H54 (cell line): ENCODE data around the gene SLC5A10.
"Not testable (repeated sequence)": the region's sequence is repeated elsewhere in the genome, so short reads cannot be mapped to it uniquely, and the experiment has no call there.

Experiments used
- DNase-seq: peaks from one replicate; pipeline ENCODE4 v3.0.0; 2011; ENCODE audit warnings: low spot score, mixed read lengths; ENCODE audit not compliant: insufficient read length
- FAIRE-seq: peaks from 3 replicates; lab custom pipeline; 2011; peaks lifted over from hg19 to GRCh38; lab: Jason Lieb, UNC
- POLR2A ChIP-seq: IDR thresholded peaks from 2 replicates; pipeline ENCODE4 v1.6.1; 2011; ENCODE audit warnings: low read depth, mild to moderate bottlenecking, low read length

Gene SLC5A10

DNA sequence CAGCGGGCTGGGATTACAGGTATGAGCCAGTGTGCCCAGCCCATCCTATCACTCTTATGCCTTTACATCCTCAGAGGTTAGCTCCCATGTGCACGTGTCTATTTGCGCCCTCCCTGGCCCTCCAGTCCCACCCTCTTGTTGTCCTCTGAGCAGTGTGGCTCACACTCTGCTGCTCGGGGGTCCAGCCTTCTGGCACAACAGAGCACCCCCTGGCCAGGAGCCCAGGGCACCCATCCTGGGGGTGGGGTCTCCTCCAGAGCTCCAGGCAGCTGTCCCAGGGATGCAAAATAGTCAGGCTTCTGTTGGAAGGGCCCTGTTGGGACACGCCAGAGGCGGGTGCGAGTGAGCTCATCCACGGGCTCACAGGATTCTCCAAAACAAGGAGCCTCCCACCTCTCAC is 64.3 kb downstream of the SLC5A10 start:
- FAIRE-seq (no peak), DNase-seq (no peak)
- no peak for TF ChIP-seq POLR2A

DNA sequence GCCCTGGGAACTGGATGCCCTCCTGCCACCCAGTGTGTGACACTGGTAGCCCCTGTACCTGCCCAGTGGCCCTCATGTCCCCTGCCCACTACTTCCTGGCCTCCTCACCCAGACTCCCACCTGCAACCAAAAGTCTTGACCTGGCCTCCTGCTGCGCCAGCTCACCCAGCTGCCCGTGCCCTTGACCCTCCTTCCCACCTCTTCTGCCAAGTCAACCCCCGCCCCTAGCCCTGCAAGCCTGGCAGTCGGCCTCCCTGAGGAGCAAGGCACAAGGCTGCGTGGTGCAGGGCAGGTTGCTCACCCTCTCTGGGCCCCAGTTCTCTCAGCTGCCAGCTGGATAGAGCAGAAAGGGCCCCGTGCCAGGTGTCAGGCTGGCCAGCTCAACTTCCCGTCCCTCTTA is 64.9 kb downstream of the SLC5A10 start:
- TF ChIP-seq POLR2A = no peak
- no peak for DNase-seq
- no peak for FAIRE-seq

DNA sequence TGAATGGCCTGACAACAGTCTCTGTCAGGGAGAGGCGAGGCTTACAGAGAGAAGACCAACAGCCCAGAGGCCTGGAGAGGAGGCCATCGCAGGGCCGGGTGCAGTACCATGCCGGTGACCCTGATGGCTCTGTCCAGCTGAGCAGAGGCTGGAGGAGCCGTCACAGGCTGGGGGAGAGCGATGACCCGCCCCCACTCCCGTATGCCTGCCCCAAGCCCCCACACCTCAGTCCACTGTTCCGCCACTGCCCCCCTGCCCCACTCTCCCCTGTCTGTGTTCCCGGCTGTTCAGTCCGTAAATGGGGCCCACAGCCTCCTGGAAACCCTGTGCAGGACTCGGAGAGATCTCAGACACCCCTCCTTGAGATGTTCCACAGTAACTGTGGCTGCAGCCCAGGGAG is 65.4 kb downstream of the SLC5A10 start:
- DNase-seq = no peak
- TF ChIP-seq POLR2A = no peak
- no peak for FAIRE-seq

DNA sequence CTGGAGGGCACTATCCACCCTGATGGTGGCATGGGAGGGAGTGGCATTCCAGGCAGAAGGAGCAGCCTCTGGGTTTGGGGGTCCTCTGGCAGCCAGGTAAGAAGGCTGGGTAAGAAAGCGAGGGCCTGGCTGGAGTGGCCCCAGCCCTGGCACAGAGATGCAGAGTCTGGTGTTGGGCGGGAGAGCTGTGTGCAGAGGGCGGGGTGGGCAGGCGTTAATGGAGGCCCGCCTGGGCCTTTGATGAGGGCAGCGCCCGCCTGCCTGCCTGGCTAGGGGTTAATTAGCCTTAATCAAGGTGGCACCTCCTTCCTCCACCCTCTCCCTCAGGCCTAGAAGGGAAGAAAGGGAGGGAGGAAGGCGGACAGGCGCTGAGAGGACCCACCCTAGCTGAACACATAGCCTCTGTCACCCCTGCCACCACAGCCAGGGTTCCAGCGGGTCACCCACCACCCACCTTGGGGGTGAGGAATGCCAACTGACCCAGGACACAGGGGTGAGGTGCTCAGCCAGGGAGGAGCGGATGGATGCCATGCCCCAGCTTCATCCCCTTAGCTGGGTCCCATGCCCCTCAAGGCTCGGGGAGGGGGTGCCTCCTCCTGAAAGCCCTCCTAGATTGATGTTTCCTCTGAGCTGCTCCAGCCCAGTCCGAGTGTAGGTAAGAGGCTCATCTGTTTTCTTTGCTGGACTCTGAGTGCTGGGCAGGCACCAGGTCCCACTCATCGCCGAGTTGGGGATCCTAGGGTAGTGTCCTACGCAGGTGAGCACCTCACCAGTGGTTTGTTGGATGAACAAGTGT is 66.0 kb downstream of the SLC5A10 start:
- FAIRE-seq (no peak), DNase-seq (no peak)
- TF ChIP-seq POLR2A = no peak

DNA sequence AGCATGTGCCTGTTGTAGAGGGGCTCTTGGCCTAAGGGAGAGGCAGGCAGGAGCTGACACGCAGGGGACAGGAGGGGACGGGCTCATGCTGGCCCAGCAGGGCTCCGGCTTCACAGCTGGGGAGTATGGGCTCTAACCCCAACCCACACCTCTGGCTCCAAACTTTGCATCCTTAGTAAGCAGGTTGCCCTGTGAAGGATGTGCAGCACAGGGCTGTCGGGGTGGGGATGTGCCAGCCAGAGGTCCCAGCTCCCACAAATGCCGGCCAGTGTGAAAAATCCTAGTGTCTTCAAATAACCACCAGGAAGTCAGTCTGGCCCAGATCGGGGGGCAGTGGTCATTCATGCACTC is 66.6 kb downstream of the SLC5A10 start:
- DNase-seq (no peak), FAIRE-seq (no peak)
- TF ChIP-seq POLR2A = no peak

DNA sequence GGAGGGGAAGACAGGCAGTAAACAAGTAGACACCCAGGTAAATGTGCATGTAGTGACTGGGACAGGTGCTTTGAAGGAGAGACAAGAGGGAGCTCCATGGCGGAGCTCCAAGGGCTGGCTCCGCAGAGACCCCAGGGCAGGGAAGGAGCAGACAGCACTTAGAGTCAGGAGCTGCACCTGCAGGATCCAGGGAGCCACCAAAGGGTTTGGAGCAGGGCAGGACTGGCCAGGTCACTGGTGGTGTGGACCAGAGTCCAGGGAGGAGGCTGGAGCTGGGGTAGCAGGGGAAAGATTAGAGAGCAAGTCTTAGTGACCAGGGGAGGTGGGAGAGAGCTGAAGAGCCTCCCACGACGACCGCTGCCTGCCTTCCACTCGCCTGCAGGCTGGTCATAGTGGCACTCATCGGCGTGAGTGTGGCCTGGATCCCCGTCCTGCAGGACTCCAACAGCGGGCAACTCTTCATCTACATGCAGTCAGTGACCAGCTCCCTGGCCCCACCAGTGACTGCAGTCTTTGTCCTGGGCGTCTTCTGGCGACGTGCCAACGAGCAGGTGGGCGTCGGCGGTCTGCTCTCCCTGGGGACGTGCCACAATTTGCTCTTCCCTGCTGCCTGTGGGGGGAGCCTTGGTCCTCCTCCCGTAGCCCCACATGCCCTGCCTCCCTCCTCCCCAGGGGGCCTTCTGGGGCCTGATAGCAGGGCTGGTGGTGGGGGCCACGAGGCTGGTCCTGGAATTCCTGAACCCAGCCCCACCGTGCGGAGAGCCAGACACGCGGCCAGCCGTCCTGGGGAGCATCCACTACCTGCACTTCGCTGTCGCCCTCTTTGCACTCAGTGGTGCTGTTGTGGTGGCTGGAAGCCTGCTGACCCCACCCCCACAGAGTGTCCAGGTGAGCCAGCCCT is 67.3 kb downstream of the SLC5A10 start:
- no peak for DNase-seq
- no peak for FAIRE-seq
- TF ChIP-seq POLR2A = no peak

DNA sequence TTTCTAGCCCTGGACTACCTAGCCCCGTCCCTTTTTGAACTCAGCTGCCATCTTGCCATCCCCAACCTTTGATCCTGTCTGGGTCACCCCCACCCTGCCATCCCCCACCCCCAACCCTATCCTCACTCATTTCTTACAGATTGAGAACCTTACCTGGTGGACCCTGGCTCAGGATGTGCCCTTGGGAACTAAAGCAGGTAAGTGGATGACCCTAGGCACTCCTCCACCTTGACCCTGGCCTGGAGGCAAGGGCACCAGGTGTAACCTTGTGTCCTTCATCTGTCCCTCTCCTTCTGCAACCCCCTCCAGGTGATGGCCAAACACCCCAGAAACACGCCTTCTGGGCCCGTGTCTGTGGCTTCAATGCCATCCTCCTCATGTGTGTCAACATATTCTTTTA is 68.1 kb downstream of the SLC5A10 start:
- no peak for TF ChIP-seq POLR2A
- FAIRE-seq (no peak), DNase-seq (no peak)

DNA sequence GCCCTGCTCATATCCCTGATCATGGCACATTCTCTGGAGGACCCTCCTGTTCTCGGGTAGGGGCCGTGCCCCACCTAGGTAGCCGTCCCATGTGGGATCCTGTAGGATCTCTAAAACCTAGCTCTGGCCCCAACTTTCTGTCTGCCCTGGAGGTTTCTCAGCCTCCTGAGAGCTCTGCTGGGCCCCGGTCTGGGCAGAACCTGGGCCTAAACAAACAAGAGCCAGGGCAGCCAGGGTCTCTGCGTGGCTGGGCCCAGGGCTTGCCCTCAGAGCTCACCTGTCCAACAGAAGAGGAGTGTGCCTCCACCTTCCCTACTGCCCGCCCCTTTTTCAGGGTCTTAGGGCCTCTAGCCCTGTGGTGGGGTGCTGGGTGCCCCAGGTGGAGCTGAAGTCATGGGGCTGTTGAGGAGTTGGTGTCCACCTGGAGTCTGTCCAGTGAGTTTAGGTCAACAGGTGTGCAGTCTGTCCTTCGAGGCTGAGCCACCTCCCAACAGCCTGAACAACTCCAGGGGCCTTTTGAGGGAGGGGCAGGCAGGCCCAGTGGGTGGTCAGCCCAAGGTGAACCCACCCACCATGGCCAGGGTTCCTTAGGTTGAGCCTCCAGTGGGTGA is 69.2 kb downstream of the SLC5A10 start:
- not testable (repeated sequence) for DNase-seq, FAIRE-seq

DNA sequence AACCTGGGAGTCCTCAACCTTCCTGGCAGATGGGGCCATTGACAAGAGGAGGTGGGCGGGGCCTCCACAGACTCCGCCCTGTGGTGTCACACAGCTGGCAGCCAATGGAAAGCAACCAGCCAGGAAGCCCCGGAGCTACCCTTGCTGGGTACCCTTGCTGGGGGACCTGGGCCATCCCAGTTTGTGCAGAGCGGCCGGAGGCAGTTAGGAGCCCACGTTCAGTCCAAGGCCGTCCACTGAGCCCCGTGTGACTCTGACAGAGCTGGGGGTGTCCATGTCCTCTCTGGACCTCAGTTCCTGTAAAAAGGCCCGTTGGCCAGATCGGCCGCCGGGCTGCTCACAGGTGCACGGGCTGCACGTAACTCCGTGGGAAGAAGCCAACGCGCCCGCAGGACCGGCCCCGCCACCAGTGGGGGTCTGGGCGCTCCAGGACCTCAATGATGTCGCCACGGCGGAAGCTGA is 69.7 kb downstream of the SLC5A10 start:
- DNase-seq (no peak), FAIRE-seq (no peak)
- TF ChIP-seq POLR2A = no peak

DNA sequence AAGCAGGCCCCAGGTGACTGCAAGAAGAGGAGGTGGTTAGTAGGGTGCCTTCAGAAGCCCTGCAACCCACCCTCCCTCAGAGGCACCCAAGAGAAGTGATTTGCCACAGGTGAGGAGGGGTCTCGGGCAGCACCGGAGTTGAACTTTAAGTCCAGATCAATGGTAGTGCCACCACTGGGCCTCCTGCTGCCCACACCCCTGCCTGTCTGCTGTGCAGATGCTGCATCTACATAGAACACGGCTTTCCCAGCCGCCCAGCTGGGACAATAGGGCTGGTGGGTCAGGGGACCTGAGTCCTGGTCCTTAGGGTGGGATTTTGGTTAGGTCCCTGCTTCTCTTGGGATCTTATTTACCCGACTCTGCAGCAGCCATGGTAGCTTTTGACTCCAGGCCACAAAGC is 70.2 kb downstream of the SLC5A10 start:
- DNase-seq (no peak), FAIRE-seq (no peak)
- TF ChIP-seq POLR2A = no peak

DNA sequence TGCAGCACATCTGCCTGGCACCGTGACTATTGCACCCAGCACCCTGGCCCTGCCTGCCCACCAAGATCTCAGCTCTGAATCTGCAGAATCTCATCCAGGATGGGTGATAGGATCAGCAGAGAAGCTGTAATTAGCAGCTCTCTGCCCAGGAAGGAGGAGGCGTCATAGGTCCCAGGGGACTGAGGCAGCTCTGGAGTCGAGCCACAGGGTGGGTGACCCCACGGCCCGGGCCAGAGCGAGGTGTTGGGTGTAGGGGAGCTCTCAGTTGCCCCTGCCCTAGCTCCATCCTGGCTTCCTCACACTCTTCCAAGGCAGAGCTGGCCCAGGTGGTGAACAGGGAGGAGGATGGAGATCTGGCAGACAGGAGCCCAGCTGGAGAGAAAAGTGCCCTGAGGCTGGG is 70.8 kb downstream of the SLC5A10 start:
- DNase-seq (no peak), FAIRE-seq (no peak)
- TF ChIP-seq POLR2A = no peak

DNA sequence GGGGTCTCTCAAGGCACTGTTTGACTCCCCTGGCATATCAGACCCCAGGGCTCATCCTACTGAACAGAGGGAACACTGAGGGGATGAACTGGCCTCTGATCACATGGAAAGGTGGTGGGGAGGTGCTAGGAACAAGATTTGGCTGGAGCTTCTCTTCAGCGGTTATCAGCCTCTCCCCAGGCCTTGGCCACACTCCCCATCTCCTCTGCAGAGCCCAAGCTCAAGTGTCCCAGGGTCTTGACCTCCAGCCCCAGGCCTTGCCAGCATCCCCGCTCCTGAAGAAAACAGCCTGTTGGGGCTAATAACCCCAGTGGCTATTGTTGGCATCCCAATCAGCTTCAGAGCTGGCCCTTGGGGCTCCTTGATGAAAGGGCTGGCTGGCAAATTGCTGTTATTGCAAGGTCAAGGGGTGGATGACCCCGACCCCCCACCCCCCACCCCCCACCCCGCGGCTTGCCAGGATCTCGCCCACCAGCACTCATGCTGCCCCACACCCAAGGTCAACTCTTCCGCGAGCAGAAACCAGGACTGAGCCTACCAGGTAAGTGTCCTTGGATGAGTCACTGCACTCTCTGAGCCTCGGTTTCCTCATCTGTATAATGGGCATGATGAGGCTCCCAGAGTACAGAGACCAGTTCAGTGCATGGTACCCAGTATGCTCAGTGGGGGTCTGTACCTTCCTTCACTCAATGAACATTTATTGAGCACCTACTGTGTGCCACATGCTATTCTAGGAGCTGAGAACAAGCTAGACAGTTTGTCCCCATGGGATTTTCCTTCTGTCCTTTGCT is 71.4 kb downstream of the SLC5A10 start:
- TF ChIP-seq POLR2A = no peak
- no peak for FAIRE-seq

DNA sequence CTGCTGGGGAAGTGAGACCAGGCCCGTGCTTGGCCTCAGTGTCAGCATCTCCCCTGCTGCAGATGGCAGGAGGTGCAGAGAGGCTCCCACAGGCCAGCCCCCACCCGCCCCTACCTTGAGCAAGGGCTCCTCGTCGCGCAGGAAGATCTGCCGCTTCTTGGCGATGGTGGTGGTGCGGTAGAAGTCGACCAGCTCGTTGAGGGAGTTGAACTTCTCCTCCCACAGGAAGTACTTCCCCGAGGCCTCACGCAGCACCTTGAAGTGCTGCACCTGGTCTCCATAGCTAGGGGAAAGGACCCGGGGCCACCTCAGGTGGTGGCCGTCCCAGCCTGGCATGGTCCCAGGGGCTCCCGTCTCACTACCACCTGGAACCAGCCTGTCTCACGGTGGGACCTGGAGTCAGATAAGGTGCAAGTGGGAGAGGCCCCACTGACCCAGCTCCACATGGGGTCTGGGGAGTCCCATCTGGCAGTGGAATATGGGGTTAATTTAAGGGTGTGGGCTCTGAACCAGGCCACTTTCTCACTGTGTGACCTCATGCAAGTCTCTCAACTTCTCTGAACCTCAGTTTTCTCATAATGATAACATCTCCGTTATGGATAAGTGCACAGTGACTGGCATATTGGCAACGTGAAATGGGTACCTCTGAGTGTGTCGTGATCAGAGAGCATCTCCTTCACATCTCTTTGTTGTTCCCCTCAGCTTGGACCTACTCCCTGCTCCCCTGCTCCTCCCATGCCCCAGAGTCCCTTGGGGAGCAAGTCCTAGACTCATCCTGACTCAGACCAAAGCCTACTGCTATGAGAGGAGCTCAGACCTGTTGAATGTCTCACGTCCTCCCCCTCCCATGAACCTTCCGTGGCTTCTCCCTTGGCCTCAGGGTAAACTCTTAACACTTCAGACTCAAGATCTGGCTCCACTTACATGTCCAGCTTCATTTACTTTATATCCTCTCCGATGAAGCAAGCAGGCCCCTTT is 72.4 kb downstream of the SLC5A10 start:
- no peak for TF ChIP-seq POLR2A
- FAIRE-seq = no peak

More for the DNA sequence above, 71.4 kb downstream of the SLC5A10 start:
- no peak for DNase-seq

DNA sequence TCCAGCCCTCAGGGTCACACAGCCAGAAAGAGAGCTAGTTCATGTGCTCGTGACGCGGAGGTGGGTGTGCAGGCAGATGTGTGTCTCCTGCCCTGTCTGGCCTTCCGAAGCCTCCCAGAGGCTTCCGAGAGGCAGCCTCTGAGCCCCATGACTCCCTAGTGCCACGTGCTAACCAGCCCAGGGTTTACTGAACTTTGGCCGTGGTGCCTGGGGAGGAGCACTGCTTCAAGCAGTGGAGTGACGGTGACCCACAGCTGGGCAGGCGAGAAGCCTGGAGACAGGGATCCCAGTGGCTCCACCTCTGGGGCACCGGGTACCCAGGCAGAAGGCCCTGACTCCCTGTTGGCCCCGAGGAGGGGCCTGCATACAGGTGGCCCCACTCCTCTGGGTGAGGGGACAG is 76.7 kb downstream of the SLC5A10 start:
- not testable (repeated sequence) for DNase-seq, FAIRE-seq

More for the DNA sequence above, 72.4 kb downstream of the SLC5A10 start:
- DNase-seq = peak; percentile 42

DNA sequence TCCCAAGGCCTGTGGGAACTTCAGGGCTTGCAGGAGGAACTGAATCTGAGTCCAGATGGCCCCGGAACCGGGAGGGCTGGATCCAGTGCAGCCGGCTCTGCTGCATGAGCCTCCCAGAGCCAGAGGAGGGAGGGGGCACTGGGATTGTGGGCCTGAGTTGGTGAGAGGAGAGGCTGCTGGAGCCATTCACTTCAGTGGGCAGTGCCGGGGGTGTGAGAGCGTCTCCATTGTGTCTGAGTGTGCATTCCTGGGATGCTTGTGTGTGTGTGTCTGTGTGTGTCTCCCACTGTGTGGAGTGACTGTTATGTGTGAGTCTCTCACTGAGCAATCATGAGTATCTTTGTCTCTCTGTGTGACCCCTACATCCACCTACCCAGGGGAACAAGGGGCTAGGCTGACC is 77.8 kb downstream of the SLC5A10 start:
- FAIRE-seq, DNase-seq: not testable (repeated sequence)

DNA sequence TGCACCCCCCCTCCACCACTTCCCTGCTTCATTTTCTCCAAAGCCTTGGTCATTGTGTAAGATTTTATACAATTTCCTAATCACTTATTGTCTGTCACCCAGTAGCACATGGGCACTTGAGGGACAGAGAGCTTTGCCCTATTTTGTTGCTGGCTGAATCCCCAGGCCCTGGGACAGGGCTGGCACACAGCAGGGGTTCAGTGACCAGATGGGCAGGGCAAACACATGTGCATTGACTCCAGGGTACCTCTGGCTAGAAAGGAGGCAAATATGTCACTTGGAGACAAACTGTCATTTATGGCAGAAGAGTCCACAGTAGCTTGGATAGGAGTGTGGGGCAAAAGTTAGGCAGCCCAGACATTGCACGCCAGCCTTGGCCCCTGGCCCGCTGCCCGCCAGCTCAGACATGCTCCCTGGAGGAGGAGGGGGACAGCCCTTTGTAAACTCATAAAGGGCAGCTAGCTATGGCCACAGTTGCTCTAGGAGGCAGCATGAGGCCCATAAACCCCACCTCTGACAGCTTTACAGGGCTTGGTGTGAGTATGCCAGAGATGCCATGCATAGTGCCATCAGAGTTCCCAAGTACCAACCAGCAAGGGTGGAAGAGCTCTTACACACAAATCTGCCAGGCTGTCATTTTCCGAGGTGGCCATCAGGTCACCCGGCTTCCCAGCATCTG is 78.9 kb downstream of the SLC5A10 start:
- not testable (repeated sequence) for FAIRE-seq

DNA sequence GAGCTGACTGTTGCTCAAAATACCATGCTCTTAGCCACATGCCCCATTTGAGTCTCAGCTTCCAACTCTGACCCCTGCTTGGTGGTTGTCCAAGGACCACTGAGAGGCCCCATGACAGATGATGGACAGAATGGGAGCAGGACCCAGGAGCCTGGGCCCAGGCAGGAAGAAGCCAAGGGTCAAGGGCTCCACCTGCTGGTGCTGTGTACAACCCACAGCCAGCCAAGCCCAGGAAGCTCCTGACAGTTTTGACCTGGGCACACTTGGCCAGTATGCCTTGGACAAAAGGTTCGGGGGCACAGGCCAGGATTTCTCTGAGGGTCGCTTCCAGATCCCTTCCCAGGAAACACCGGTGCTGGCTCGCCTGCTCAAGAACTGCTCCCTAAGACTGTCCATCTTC is 79.8 kb downstream of the SLC5A10 start:
- DNase-seq, FAIRE-seq: not testable (repeated sequence)

More for the DNA sequence above, 78.9 kb downstream of the SLC5A10 start:
- not testable (repeated sequence) for DNase-seq
